ENCODE results near the gene SCG3. TPM values are rescaled to one million over a fixed set of nuclear protein-coding genes. Genes with fewer than 3 reads are reported as not detected.

The SCG3 gene
- total RNA-seq, 1 experiment from 2014 or later = 22.7 TPM

- Histone ChIP-seq H3K4me1 (ENCODE audit: insufficient read depth, low read length) (no peaks in the 10 kb centered on the region), H3K4ac (ENCODE audit: low read depth, low read length) (no peak overlapping the region), H4K91ac (ENCODE audit: insufficient read length, low read depth, low read length) (no peak overlapping the region), H3K23ac (ENCODE audit: insufficient read length, low read depth, low read length) (no peak overlapping the region), H2AFZ (ENCODE audit: low read length) (no peak overlapping the region), H3K14ac (ENCODE audit: insufficient read depth, low read length) (no peak overlapping the region), H3K4me2 (ENCODE audit: insufficient read depth, insufficient read length, low read length) (no peak overlapping the region), H3K56ac (ENCODE audit: insufficient read length, low read depth, low read length) (no peak overlapping the region), H2BK15ac (ENCODE audit: low read depth, low read length) (no peak overlapping the region), H3K79me2 (ENCODE audit: insufficient read depth, low read length) (no peaks in the 10 kb centered on the region), H2BK5ac (ENCODE audit: insufficient read length, low read length) (no peak overlapping the region), H3K23me2 (ENCODE audit: insufficient read length, low read depth, low read length, poor library complexity, severe bottlenecking) (no peaks in the 10 kb centered on the region), H3K9me3 (ENCODE audit: control insufficient read depth, low read depth, low read length) (no peaks in the 10 kb centered on the region), H3K27ac (ENCODE audit: insufficient read length, low read depth, low read length) (no peak overlapping the region), H4K5ac (ENCODE audit: insufficient read length, low read depth, low read length) (no peak overlapping the region), H2BK120ac (ENCODE audit: low read depth, low read length, poor library complexity, severe bottlenecking) (no peak overlapping the region), H2AK5ac (ENCODE audit: insufficient read length, low read length) (no peak overlapping the region), H4K8ac (replicated peaks; ENCODE audit: insufficient read length, low read depth, low read length) (no peak overlapping the region), H2BK20ac (ENCODE audit: low read depth, low read length, poor library complexity, severe bottlenecking) (no peak overlapping the region), H3T11ph (ENCODE audit: low read length) (no peak overlapping the region), H2BK12ac (ENCODE audit: insufficient read length, low read depth, low read length) (no peak overlapping the region), H3K27me3 (ENCODE audit: insufficient read depth, low read length) (no peaks in the 10 kb centered on the region), H3K18ac (ENCODE audit: insufficient read length, low read depth, low read length) (no peak overlapping the region), H3K79me1 (ENCODE audit: insufficient read depth, low read depth, low read length, poor library complexity, severe bottlenecking) (no peaks in the 10 kb centered on the region), H3K9ac (ENCODE audit: extremely low read depth, insufficient read length, low read length) (no peak overlapping the region), H4K20me1 (ENCODE audit: control insufficient read depth, insufficient read depth, insufficient read length) (no peaks in the 10 kb centered on the region)
- H3K36me3 Mint-ChIP-seq (ENCODE audit: insufficient read depth in 1 of 3, low read depth in 3 of 3) = peaks cover 6 to 13% (median 8%) of the 10 kb centered on the region in 3 experiments; a peak in 5 of 7 replicates
- no peaks in the 10 kb centered on the region for H3K27me3 Mint-ChIP-seq (ENCODE audit: low read depth)
- no peak overlapping the region for H3K4me3 Mint-ChIP-seq
- WGBS (ENCODE audit: extremely low coverage, insufficient read length, low lambda C conversion rate) = no CpG with 5 or more reads among the region's 3 CpGs
- H3K9me3 Mint-ChIP-seq = no peaks in the 10 kb centered on the region
- peaks cover 4 to 5% of the 10 kb centered on the region in 2 experiments for H3K4me1 Mint-ChIP-seq
- no peak overlapping the region for H3K27ac Mint-ChIP-seq
- TF ChIP-seq CTCF (conservative IDR thresholded peaks at IDR 0.05) = no peak
- DNase-seq = no peak
Observed at GRCh38 chr15:51692154-51692553, 10.9 kb downstream of the SCG3 start.
